HG03175 (cell line): ENCODE data around the gene KCNK15.

ENCODE experiments used
- ATAC-seq: cut with Tn5 transposase; IDR thresholded peaks from one replicate; pipeline ENCODE4 v1.9.1; 2021; ENCODE audit warnings: mild to moderate bottlenecking, moderate library complexity; ENCODE audit not compliant: unreplicated experiment

KCNK15 gene

DNA sequence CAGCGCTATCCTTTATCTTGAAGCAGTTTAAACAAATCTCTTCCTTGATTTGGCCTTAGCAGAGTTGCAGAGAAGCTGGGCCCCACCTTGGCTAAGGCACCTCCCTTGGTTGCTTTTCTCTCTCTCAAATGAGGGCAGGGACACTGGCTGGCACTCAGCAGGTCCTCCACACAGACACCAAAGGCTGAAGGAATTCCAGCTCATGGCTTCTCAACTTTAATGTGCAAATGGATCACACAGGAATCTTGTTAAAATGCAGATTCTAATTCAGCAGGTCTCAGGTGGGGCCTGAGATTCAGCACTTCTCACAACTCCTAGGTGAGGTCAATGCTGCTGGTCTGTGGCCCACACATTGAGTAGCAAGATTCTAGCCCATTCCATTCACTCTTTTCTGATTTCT is 39.0 kb downstream of the KCNK15 start:
- no peak for ATAC-seq

GRCh38 chr20:44785768-44786167 is 40.1 kb downstream of the KCNK15 start:
- no peak for ATAC-seq

DNA sequence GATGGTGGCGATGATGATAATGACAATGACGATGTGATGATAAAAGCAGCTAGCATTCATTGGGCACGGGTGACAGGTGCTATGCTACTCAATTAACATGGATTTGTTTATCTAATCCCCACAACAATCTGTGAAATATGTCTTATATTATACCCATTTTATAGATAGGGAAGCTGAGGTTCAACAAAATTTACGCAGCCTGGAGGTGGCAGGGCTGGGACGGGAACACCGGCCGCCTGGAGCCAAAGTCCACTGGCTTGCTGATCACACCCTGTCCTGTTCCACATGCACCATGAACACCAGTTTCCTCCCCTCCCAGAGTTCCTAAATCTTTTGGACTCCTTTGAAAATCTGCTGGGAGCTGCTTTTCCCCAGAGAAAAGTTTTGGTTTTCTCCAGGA is 41.6 kb downstream of the KCNK15 start:
- ATAC-seq: no peak

GRCh38 chr20:44788706-44789456 is 43.2 kb downstream of the KCNK15 start:
- ATAC-seq: no peak

GRCh38 chr20:44790638-44791393 is 45.2 kb downstream of the KCNK15 start:
- ATAC-seq: no peak

DNA sequence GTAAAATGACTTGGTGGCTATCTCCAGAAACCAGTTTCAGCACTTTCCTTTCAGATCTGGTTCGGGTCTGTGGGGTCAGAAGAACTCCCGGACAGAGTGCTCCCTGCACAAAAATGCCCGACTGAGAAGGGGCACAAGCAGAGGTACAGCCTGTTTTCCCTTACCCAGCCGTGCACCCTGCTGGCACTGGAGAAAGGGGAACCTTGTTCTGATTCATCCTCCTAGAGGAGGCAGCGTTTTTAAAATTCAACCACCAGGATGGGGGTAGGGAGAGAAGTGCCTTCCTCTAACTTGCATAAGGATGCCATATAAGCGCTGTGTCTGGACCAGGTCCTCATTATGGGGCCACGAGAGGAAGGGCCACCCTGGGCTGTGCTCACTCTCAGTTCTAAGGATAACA is 47.1 kb downstream of the KCNK15 start:
- no peak for ATAC-seq

- no peak for ATAC-seq
Observed at GRCh38 chr20:44795836-44796235, 50.2 kb downstream of the KCNK15 start.

- no peak for ATAC-seq
Observed at GRCh38 chr20:44796311-44796710, 50.6 kb downstream of the KCNK15 start.

- no peak for ATAC-seq
Observed at GRCh38 chr20:44796758-44797457, 51.2 kb downstream of the KCNK15 start.

DNA sequence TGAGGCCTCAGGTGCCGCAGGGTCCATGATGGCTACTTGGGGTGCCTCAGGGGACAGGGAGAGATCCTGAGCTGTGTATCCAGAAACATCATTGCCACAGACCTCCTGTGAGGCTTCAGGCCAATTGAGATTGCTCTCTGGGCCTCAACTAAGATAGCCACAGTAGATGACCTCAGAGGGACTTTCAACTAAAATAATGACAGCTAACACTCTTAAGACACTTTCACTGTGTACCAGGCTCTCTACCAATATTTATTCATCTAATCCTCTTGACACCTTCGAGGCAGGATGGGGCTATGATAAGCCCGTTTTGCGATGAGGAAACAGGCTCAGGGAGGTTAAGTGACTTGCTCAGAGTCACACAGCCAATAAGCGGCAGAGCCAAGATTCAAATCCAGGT is 54.0 kb downstream of the KCNK15 start:
- no peak for ATAC-seq

- ATAC-seq: no peak
Observed at GRCh38 chr20:44800391-44801046, 54.9 kb downstream of the KCNK15 start.
